ENCODE data around the gene COL18A1.

GRCh38 chr21:45507523-45507875 is 102.5 kb downstream of the COL18A1 start:
- no peak for TF ChIP-seq CTCF (IDR thresholded peaks at IDR 0.05)
- no peak for TF ChIP-seq POLR2A (IDR thresholded peaks at IDR 0.05)
